SK-N-SH (cell line): Measurements from ENCODE around the gene LMNTD2. TPM values are rescaled to one million over a fixed set of nuclear protein-coding genes. Genes with fewer than 3 reads are reported as not detected.

Source experiments
- CTCF ChIA-PET: fragments of 300-600, 350-600 bp; formaldehyde crosslinking; extraction: SDS; loops from one replicate; lab custom pipeline; 2021; lab: Yijun Ruan, JAX
- POLR2A ChIA-PET: fragments of 350-600 bp; sonication (Branson Sonifier 250); formaldehyde crosslinking; extraction: SDS; loops from one replicate; lab custom pipeline; 2020; ENCODE audit warnings: antibody characterized with exemption, inconsistent platforms; lab: Yijun Ruan, JAX
- DNase-seq: peaks from one replicate; pipeline ENCODE4 v3.0.0; 2012
- H2AFZ ChIP-seq: fragments of 200-600 bp; sonication (generic); 2 replicates; pipeline ENCODE4 v1.8.1; 2016; ENCODE audit warnings: antibody characterized with exemption, mild to moderate bottlenecking, low read depth
- H3F3A ChIP-seq: fragments of 200-600 bp; sonication (generic); replicated peaks from 2 replicates; pipeline ENCODE3; 2016; ENCODE audit warnings: antibody characterized with exemption, mild to moderate bottlenecking; ENCODE audit not compliant: insufficient read depth
- H3K27ac ChIP-seq, 2 experiments: fragments of 200-500 bp in 1 of 2; fragments of 200-600 bp in 1 of 2; sonication (Bioruptor generic) in 1 of 2; sonication (generic), shearing (Covaris generic) in 1 of 2; 2 replicates each; pipeline versions ENCODE4 v1.5.1 to v1.6.1; 2014 to 2016; ENCODE audit warnings: low read depth in 2 of 2, inconsistent platforms in 1 of 2, low read length in 1 of 2, mild to moderate bottlenecking in 1 of 2, mixed read lengths in 1 of 2
- H3K27me3 ChIP-seq: fragments of 200-600 bp; sonication (generic), shearing (Covaris generic); 2 replicates; pipeline ENCODE4 v1.6.1; 2016; ENCODE audit warnings: mixed run types; ENCODE audit not compliant: insufficient read depth
- H3K36me3 ChIP-seq, 2 experiments: fragments of 200-500 bp in 1 of 2; fragments of 200-600 bp in 1 of 2; sonication (Bioruptor generic) in 1 of 2; sonication (generic) in 1 of 2; replicated peaks in 1 of 2; 2 replicates each; pipeline versions ENCODE3 to v1.5.1; 2014 to 2016; ENCODE audit warnings: low read length in 1 of 2, mild to moderate bottlenecking in 1 of 2; ENCODE audit not compliant: insufficient read depth in 2 of 2, control insufficient read depth in 1 of 2
- H3K4me1 ChIP-seq, 2 experiments: fragments of 200-500 bp in 1 of 2; fragments of 200-600 bp in 1 of 2; sonication (Bioruptor generic) in 1 of 2; sonication (generic), shearing (Covaris generic) in 1 of 2; 2 replicates each; pipeline versions ENCODE4 v1.5.1 to v1.6.1; 2014 to 2016; ENCODE audit warnings: low read depth in 1 of 2, low read length in 1 of 2, mixed run types in 1 of 2; ENCODE audit not compliant: insufficient read depth in 2 of 2, control insufficient read depth in 1 of 2
- H3K4me2 ChIP-seq: fragments of 200-600 bp; sonication (generic), shearing (Covaris generic); 2 replicates; pipeline ENCODE4 v1.6.1; 2017; ENCODE audit warnings: mixed run types
- H3K4me3 ChIP-seq, 2 experiments: fragments of 200-500 bp in 1 of 2; fragments of 200-600 bp in 1 of 2; sonication (Bioruptor generic) in 1 of 2; sonication (generic), shearing (Covaris generic) in 1 of 2; 2 replicates each; pipeline versions ENCODE4 v1.5.1 to v1.8.1; 2014 to 2016; ENCODE audit warnings: low read depth in 2 of 2, inconsistent platforms in 1 of 2, low read length in 1 of 2, mild to moderate bottlenecking in 1 of 2, mixed read lengths in 1 of 2, moderate library complexity in 1 of 2
- H3K79me2 ChIP-seq: fragments of 200-600 bp; sonication (generic); 2 replicates; pipeline ENCODE4 v1.8.1; 2017; ENCODE audit warnings: mild to moderate bottlenecking; ENCODE audit not compliant: insufficient read depth
- H3K9ac ChIP-seq: fragments of 200-600 bp; sonication (generic); 2 replicates; pipeline ENCODE4 v1.6.1; 2017; ENCODE audit warnings: mixed run types
- H3K9me2 ChIP-seq: fragments of 200-600 bp; sonication (generic); 2 replicates; pipeline ENCODE4 v1.6.1; 2017; ENCODE audit warnings: mixed run types
- H3K9me3 ChIP-seq: fragments of 200-600 bp; sonication (generic); 2 replicates; pipeline ENCODE4 v1.6.1; 2017; ENCODE audit warnings: mixed run types, mild to moderate bottlenecking, moderate library complexity
- H4K20me1 ChIP-seq: fragments of 200-600 bp; sonication (generic); 2 replicates; pipeline ENCODE4 v1.6.1; 2017; ENCODE audit warnings: mild to moderate bottlenecking, mixed run types; ENCODE audit not compliant: insufficient read depth
- CHD2 ChIP-seq: fragments of 150-350 bp; IDR thresholded peaks from 2 replicates; pipeline ENCODE4 v1.6.1; 2018; ENCODE audit warnings: low read length; ENCODE audit not compliant: partially characterized antibody
- CTCF ChIP-seq: fragments of 200-600 bp; sonication (generic); IDR thresholded peaks from 2 replicates; pipeline ENCODE4 v1.6.1; 2017; ENCODE audit warnings: antibody characterized with exemption, mild to moderate bottlenecking, moderate library complexity
- EP300 ChIP-seq, 2 experiments: IDR thresholded peaks; 2 replicates each; pipeline versions ENCODE4 v1.4.0 to v1.6.1; 2012; ENCODE audit warnings: borderline replicate concordance in 1 of 2, low read depth in 1 of 2, low read length in 1 of 2
- FOXM1 ChIP-seq: IDR thresholded peaks from 2 replicates; pipeline ENCODE4 v1.4.0; 2012; ENCODE audit warnings: low read depth, mild to moderate bottlenecking
- GABPA ChIP-seq: IDR thresholded peaks from 2 replicates; pipeline ENCODE4 v1.4.0; 2012; ENCODE audit warnings: low read depth, mild to moderate bottlenecking
- GATA2 ChIP-seq: sonication (generic); formaldehyde crosslinking; IDR thresholded peaks from 2 replicates; pipeline ENCODE4 v1.5.0; 2020; ENCODE audit warnings: mild to moderate bottlenecking, missing genetic modification reagents
- NFIC ChIP-seq: IDR thresholded peaks from 2 replicates; pipeline ENCODE4 v1.4.0; 2012; ENCODE audit warnings: borderline replicate concordance
- RCOR1 ChIP-seq: fragments of 150-350 bp; IDR thresholded peaks from 2 replicates; pipeline ENCODE4 v1.6.1; 2017; ENCODE audit warnings: antibody characterized with exemption, low read length
- RFX5 ChIP-seq: IDR thresholded peaks from 2 replicates; pipeline ENCODE4 v1.6.1; 2012; ENCODE audit warnings: mild to moderate bottlenecking, improper control_type of control experiment, low read length
- SMC3 ChIP-seq: IDR thresholded peaks from 2 replicates; pipeline ENCODE4 v1.6.1; 2012; ENCODE audit warnings: low read depth, low read length, improper control_type of control experiment
- TAF1 ChIP-seq: IDR thresholded peaks from 2 replicates; pipeline ENCODE4 v1.6.1; 2012; ENCODE audit warnings: low read depth, mild to moderate bottlenecking, low read length, moderate library complexity, borderline replicate concordance
- TCF12 ChIP-seq: IDR thresholded peaks from 2 replicates; pipeline ENCODE4 v1.4.0; 2012
- TEAD4 ChIP-seq: IDR thresholded peaks from 2 replicates; pipeline ENCODE4 v1.4.0; 2012; ENCODE audit warnings: mild to moderate bottlenecking, borderline replicate concordance; ENCODE audit not compliant: insufficient read depth
- USF2 ChIP-seq: fragments of 150-350 bp; IDR thresholded peaks from 2 replicates; pipeline ENCODE4 v1.6.1; 2017; ENCODE audit warnings: antibody characterized with exemption, low read length, low read depth, borderline replicate concordance
- WGBS: methylation state at CpG from one replicate; pipeline ENCODE4 v1.1.6; 2017; ENCODE audit warnings: low lambda C conversion rate; 5-methylcytosine and 5-hydroxymethylcytosine counted together
- polyA plus RNA-seq, 3 experiments: library from polyadenylated mRNA; depleted of rRNA; stranded (reverse); fragments of >200 nt; gene quantifications; 2 replicates each; pipeline ENCODE4 v1.2.3, GENCODE V29; 2012
- TF ChIP-seq, protein P1 (sequence below): fragments of 150-350 bp; IDR thresholded peaks from 2 replicates; pipeline ENCODE4 v1.6.1; 2016; ENCODE audit warnings: mild to moderate bottlenecking, low read depth, low read length
- TF ChIP-seq, protein P2 (sequence below): IDR thresholded peaks from 2 replicates; pipeline ENCODE4 v1.4.0; 2012; ENCODE audit warnings: low read depth
- TF ChIP-seq, protein P3 (sequence below): IDR thresholded peaks from 2 replicates; pipeline ENCODE4 v1.4.0; 2012; ENCODE audit warnings: low read depth, borderline replicate concordance

Gene LMNTD2
- polyA plus RNA-seq, 1 of the 3 experiments (the other 2 are of a cell fraction), result 2.4 TPM

GRCh38 chr11:539971-540481 lies 20.5 kb downstream of the LMNTD2 start:
- Histone ChIP-seq H3K4me1 (peaks cover 0 to 3% of the 10 kb centered on the region in 2 experiments; a peak in 1 of 4 replicates), H3K4me3 (no peak overlapping the region), H3K9me2 (no peaks in the 10 kb centered on the region), H3K36me3 (no peaks in the 10 kb centered on the region), H3K27me3 (no peaks in the 10 kb centered on the region), H3K9me3 (no peaks in the 10 kb centered on the region), H3K27ac (no peak overlapping the region), H3K4me2 (no peak overlapping the region), H4K20me1 (no peaks in the 10 kb centered on the region), H3K9ac (no peak overlapping the region), H3F3A (no peaks in the 10 kb centered on the region), H2AFZ (no peak overlapping the region), H3K79me2 (no peaks in the 10 kb centered on the region)
- POLR2A ChIA-PET, result no interaction called here
- no peak for DNase-seq
- WGBS, result 68% methylated on average over 3 of the region's 8 CpGs
- CTCF ChIA-PET, result interaction anchor here (1.0 to 2.0 kb wide), 3 partner anchors 11 to 21 kb away, joined by 3 to 7 read pairs (median 4); no protein-coding TSS in a partner anchor
- TF ChIP-seq GABPA, result no peak
- TF ChIP-seq USF2, result no peak
- TF ChIP-seq GATA2 (CRISPR knock-in tag), result no peak
- TF ChIP-seq CTCF, result no peak
- no peak for TF ChIP-seq NFIC
- no peak for TF ChIP-seq CHD2
- TF ChIP-seq TEAD4, result no peak
- TF ChIP-seq, protein P1, sequence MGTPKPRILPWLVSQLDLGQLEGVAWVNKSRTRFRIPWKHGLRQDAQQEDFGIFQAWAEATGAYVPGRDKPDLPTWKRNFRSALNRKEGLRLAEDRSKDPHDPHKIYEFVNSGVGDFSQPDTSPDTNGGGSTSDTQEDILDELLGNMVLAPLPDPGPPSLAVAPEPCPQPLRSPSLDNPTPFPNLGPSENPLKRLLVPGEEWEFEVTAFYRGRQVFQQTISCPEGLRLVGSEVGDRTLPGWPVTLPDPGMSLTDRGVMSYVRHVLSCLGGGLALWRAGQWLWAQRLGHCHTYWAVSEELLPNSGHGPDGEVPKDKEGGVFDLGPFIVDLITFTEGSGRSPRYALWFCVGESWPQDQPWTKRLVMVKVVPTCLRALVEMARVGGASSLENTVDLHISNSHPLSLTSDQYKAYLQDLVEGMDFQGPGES, result no peak
- no peak for TF ChIP-seq SMC3
- TF ChIP-seq RCOR1, result no peak
- no peak for TF ChIP-seq EP300 (IDR thresholded peaks at IDR 0.05; ENCODE audit: borderline replicate concordance in 1 of 2, low read depth in 1 of 2, low read length in 1 of 2)
- no peak for TF ChIP-seq TCF12
- TF ChIP-seq RFX5, result no peak
- no peak for TF ChIP-seq TAF1
- TF ChIP-seq, protein P2, sequence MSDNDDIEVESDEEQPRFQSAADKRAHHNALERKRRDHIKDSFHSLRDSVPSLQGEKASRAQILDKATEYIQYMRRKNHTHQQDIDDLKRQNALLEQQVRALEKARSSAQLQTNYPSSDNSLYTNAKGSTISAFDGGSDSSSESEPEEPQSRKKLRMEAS, result no peak
- TF ChIP-seq FOXM1, result no peak
- TF ChIP-seq, protein P3, sequence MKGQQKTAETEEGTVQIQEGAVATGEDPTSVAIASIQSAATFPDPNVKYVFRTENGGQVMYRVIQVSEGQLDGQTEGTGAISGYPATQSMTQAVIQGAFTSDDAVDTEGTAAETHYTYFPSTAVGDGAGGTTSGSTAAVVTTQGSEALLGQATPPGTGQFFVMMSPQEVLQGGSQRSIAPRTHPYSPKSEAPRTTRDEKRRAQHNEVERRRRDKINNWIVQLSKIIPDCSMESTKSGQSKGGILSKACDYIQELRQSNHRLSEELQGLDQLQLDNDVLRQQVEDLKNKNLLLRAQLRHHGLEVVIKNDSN, result no peak
- TF ChIP-seq, all 33 proteins: peak for 0
